Mononuclear cell (primary cell): Measurements from ENCODE around the gene MCM9. TPM values are rescaled to one million over a fixed set of nuclear protein-coding genes. Genes with fewer than 3 reads are reported as not detected.
A peak's percentile ranks its signal among the peaks of the same experiment; 100 is the strongest.

Source experiments
- H3K27me3 ChIP-seq: 2 replicates; pipeline ENCODE4 v1.6.0; 2011; ENCODE audit warnings: low read length, control low read depth; ENCODE audit not compliant: insufficient read depth
- H3K4me1 ChIP-seq: 2 replicates; pipeline ENCODE4 v1.5.1; 2011; ENCODE audit warnings: mild to moderate bottlenecking, low read length, control low read depth; ENCODE audit not compliant: insufficient read depth
- H3K4me3 ChIP-seq: 2 replicates; pipeline ENCODE4 v1.5.1; 2011; ENCODE audit warnings: mild to moderate bottlenecking, low read length, moderate library complexity
- H3K9me3 ChIP-seq: 2 replicates; pipeline ENCODE4 v1.5.1; 2011; ENCODE audit warnings: low read depth, mild to moderate bottlenecking, control low read depth, low read length
- total RNA-seq: library from RNA; depleted of rRNA; stranded (reverse); fragments of >200 nt; gene quantifications from one replicate; pipeline ENCODE4 v1.2.3, GENCODE V29; 2012

Gene MCM9
- total RNA-seq, 1 donor = 42.0 TPM

DNA sequence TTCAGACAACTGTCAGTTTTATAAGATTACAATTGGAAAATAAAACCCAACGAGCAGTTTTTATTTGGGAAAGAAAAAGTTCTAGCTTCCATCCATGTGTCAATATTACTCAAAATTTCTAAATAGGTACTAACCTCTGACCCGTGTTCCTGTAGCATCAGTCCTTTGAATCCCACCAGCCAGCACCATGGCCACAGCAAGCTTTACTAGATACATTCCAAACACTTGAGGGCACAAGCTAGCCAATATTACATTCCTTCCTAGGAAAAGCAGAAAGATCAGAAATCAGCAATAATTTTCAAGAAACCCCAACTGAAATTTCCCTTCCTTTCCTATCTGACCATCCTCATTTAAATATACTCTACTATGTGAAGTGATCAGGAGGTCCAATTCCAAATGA, 21.8 kb downstream of the MCM9 start:
- H3K27me3 ChIP-seq = no peaks in the 10 kb centered on the region
- no peaks in the 10 kb centered on the region for H3K4me1 ChIP-seq
- H3K9me3 ChIP-seq = no peaks in the 10 kb centered on the region
- H3K4me3 ChIP-seq = no peak overlapping the region

DNA sequence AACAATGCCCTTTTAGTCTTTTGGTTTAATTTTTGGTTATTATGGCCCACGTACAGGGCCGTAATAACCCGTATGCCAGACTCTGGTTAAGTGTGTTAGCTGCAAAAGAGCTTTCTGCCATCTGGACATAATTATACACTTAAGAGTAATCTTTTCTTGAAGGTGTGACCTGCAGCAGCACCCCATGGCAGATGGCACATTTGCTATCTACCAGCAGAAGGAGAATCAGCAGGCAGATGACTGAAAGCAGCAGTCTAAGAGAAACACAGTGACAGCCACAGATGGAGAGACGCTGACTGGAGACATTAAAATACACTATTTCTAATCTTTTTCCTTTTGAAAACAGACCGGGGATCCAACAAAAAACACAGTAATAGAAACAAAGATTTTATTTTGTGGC, 22.3 kb downstream of the MCM9 start:
- H3K4me1 ChIP-seq = no peaks in the 10 kb centered on the region
- H3K9me3 ChIP-seq = no peaks in the 10 kb centered on the region
- H3K27me3 ChIP-seq = no peaks in the 10 kb centered on the region
- H3K4me3 ChIP-seq = no peak overlapping the region

GRCh38 chr6:118908441-118908840, 26.5 kb downstream of the MCM9 start:
- Histone ChIP-seq H3K9me3 (no peaks in the 10 kb centered on the region), H3K27me3 (no peaks in the 10 kb centered on the region), H3K4me3 (no peak overlapping the region), H3K4me1 (no peaks in the 10 kb centered on the region)

DNA sequence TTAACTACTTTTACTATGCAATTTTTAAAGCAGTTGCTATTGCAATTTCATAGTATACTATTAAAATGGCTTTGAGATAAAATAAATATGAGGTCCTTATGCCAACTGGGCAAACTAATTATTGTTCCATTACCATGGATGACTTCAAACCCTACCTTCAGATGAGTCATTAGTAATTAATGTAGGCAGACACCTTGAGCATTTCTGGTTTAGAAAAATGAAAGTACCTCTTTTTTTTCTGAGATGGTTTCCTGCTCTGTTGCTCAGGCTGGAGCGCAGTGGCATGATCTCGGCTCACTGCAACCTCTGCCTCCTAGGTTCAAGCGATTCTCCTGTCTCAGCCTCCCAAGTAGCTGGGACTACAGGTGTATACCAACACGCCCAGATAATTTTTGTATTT, 29.1 kb downstream of the MCM9 start:
- Histone ChIP-seq H3K27me3 (no peaks in the 10 kb centered on the region), H3K9me3 (no peaks in the 10 kb centered on the region), H3K4me3 (no peak overlapping the region), H3K4me1 (no peaks in the 10 kb centered on the region)

GRCh38 chr6:118905084-118905483, 29.9 kb downstream of the MCM9 start:
- H3K4me3 ChIP-seq = no peak overlapping the region
- H3K4me1 ChIP-seq = peaks cover 4% of the 10 kb centered on the region
- H3K27me3 ChIP-seq = no peaks in the 10 kb centered on the region
- no peaks in the 10 kb centered on the region for H3K9me3 ChIP-seq

- Histone ChIP-seq H3K27me3 (no peaks in the 10 kb centered on the region), H3K4me1 (peaks cover 17% of the 10 kb centered on the region), H3K4me3 (no peak overlapping the region), H3K9me3 (no peaks in the 10 kb centered on the region)
These were observed 31.3 kb downstream of the MCM9 start for GRCh38 chr6:118903691-118904090.

DNA sequence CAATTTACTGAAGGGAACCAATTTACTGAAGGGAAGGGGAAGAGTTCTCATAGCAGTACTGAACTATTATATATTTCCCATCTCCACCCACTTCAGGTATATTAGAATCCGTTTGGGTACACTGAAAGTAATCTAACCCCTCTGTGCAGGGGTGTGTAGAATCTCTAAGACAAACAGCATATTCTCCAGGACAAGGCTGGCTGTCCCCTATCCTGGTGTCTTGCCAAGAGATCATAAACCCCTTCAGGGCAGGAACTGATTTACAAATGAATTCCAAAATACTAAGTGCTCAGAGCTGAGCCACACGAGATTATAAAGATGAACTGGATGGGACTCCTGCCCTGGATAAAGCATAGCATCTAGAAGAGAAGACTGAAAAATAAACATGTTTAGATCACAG, 31.8 kb downstream of the MCM9 start:
- peaks cover 21% of the 10 kb centered on the region for H3K4me1 ChIP-seq

DNA sequence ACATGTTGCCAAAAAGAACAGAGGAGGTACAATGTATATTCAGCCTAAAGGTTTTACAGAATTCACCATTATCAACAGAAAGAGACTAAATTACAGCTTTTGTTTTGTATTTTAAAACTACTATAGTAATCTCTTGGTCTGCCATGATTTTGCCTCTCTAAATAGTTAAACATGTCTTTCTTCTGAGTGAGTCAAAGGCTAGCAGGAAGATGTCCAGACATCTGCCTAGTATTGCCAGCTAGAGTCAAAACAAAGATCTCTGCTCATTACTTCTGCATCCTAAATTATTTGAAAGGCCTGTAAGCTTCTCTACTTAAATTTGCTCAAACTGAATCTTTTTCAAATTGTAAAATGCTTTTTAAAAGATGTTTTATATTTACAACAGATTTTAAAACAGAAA, 32.2 kb downstream of the MCM9 start:
- Histone ChIP-seq H3K9me3 (no peaks in the 10 kb centered on the region), H3K4me3 (no peak overlapping the region), H3K4me1 (peaks cover 21% of the 10 kb centered on the region), H3K27me3 (no peaks in the 10 kb centered on the region)

More for the DNA sequence above, 31.8 kb downstream of the MCM9 start:
- Histone ChIP-seq H3K27me3 (no peaks in the 10 kb centered on the region), H3K9me3 (no peaks in the 10 kb centered on the region), H3K4me3 (no peak overlapping the region)

- H3K9me3 ChIP-seq = no peaks in the 10 kb centered on the region
- peaks cover 33% of the 10 kb centered on the region for H3K4me1 ChIP-seq
- no peaks in the 10 kb centered on the region for H3K27me3 ChIP-seq
- H3K4me3 ChIP-seq = no peak overlapping the region
These were observed 35.0 kb downstream of the MCM9 start for GRCh38 chr6:118899948-118900347.

- Histone ChIP-seq H3K4me1 (peaks cover 41% of the 10 kb centered on the region), H3K27me3 (no peaks in the 10 kb centered on the region), H3K4me3 (no peak overlapping the region), H3K9me3 (no peaks in the 10 kb centered on the region)
These were observed 37.6 kb downstream of the MCM9 start for GRCh38 chr6:118897386-118897785.

DNA sequence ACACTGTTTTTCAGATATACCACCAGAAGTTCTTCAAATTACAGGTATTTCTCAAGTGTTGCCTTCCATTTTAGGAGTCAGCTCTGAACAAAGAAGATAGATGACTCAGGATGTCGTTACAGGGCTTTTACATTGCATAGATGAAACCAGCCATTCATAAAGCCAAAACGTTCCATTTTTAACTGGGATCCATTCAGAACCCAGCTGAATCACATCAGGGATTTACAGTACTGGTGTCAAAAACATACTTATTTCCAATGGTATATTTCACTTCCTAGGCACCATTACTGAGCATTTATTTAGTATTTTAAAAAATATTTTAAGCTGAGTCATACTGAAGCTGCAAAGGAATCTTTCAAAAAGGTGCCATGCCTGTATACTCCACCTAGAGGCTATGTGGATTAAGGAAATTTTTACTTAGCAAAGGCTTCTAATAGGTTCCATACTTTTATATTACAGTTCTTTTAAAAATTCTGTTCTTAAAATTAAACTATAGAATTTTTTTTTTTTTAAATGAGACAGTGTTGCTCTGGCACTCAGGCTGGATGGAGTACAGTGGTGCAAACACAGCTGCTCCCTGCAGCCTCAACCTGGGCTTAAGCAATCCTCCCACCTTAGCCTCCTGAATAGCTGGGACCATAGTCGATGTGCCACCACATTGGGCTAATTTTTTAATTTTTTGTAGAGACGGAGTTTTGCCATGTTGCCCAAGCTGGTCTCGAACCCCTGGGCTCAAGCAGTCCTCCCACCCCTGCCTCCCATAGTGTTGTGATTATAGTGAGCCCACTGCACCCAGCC, 38.4 kb downstream of the MCM9 start:
- H3K4me1 ChIP-seq = peaks cover 50% of the 10 kb centered on the region
- H3K27me3 ChIP-seq = no peaks in the 10 kb centered on the region
- no peak overlapping the region for H3K4me3 ChIP-seq
- no peaks in the 10 kb centered on the region for H3K9me3 ChIP-seq

DNA sequence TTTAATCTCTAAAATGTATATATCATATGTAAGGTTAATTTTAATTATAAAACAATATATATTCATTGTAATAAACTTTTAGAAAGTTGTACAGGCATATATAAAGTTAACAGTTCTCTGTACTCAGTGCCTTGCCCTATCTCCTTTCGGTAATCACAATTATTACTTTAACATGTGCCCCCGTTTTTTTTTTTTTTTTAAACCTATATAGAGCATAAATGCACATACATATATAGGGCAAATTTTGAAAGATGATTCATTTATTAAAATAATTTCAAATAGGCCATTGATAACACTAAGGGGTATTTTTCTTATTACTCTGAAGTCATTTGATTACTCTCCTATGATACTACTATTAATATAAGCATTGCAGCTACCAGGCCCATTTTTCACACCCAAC, 39.1 kb downstream of the MCM9 start:
- Histone ChIP-seq H3K27me3 (no peaks in the 10 kb centered on the region), H3K9me3 (no peaks in the 10 kb centered on the region), H3K4me3 (no peak overlapping the region), H3K4me1 (peaks cover 57% of the 10 kb centered on the region)

DNA sequence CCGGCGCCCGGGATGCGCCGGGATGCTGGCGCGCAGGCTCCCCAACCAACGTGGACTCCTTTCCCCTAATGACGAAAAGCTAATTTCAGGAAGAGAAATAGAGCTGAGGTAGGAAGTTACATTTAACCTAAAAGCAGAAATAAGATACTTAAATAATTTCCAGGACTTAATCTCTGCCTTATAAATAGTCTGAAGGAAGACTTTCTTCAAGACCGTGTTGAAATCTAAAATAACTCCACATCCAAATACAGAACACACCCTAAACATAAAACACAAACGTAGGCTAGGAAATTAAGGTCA, 39.7 kb downstream of the MCM9 start:
- H3K4me1 ChIP-seq = peaks cover 55% of the 10 kb centered on the region
- H3K4me3 ChIP-seq = peak overlapping the region; percentile 89
- no peaks in the 10 kb centered on the region for H3K27me3 ChIP-seq
- H3K9me3 ChIP-seq = no peaks in the 10 kb centered on the region

DNA sequence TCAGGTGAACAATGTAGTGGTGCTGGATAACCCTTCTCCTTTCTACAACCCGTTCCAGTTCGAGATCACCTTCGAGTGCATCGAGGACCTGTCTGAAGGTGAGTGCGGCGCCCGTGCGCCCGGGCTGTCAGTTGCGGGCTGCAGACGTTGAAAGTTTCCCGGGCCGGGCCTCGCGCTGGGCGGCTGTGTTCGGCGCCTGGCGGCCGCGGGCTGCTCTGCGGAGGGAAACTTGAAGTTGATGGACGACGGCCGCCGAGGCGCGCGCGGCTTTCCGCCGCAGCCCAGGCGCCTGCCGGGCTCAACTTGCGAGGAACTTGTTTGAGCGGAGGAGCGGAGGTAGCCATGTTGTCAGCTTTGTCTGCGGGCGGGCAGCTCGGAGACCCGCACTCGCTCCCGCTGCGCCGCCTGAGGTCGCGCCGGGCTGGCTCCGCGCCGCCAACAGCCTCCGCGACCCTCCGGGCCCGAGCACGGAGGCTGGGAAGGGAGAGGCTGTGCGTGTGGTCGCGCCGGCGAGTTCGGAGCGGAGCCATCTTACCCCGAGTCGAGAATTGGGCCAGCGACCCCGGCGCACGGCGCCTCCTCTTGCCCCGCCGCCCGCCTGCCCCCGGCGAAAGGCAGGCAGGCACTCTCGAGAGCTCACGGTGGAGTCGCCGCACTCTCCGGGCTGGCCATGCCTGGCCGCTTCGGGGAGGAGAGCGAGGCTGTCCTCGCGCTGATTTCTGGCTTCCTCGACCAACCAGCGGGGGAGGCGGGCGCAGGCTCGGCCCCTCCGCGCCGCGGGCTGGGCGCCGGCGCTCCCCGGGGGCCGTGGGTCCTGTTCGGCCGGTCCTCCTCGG, 40.3 kb downstream of the MCM9 start:
- no peaks in the 10 kb centered on the region for H3K9me3 ChIP-seq
- peak overlapping the region; percentile 89 for H3K4me3 ChIP-seq
- H3K4me1 ChIP-seq = peaks cover 55% of the 10 kb centered on the region
- no peaks in the 10 kb centered on the region for H3K27me3 ChIP-seq

- Histone ChIP-seq H3K27me3 (no peaks in the 10 kb centered on the region), H3K4me1 (peaks cover 48% of the 10 kb centered on the region), H3K9me3 (no peaks in the 10 kb centered on the region), H3K4me3 (peak within 1 kb of the TSS; percentile 89)
These were observed 41.0 kb downstream of the MCM9 start, which contains the start of gene ASF1A for GRCh38 chr6:118893807-118894424. TSS of gene ASF1A (plus strand) at chr6:118894152. CDS start at chr6:118894414, 262 bp downstream.
